ENCODE results near the gene CBR1. TPM values are rescaled to one million over a fixed set of nuclear protein-coding genes. Genes with fewer than 3 reads are reported as not detected.

CBR1 gene
- total and polyA plus RNA-seq, 7 donors: 102 to 264 (median 180) TPM

GRCh38 chr21:36032647-36033406 lies 37.0 kb upstream of the CBR1 start:
- Histone ChIP-seq H3K36me3 (peaks cover 0 to 37% (median 9%) of the 10 kb centered on the region in 4 donors), H3K9me3 (no peaks in the 10 kb centered on the region), H3K4me1 (peaks cover 0 to 4% (median 0%) of the 10 kb centered on the region in 4 donors), H3K4me3 (no peak overlapping the region), H3K27me3 (no peaks in the 10 kb centered on the region), H3K27ac (no peak overlapping the region)
- WGBS, 2 donors: 94 to 95% methylated on average over 28 of the region's 28 CpGs
- intact Hi-C loops (cut with DNase I): no loop called here
- DNase-seq: no peak
- no peak for TF ChIP-seq EP300 (IDR thresholded peaks at IDR 0.05)
- no peak for TF ChIP-seq POLR2A (IDR thresholded peaks at IDR 0.05)
- no peak for TF ChIP-seq POLR2AphosphoS5 (IDR thresholded peaks at IDR 0.05)
- TF ChIP-seq CTCF (IDR thresholded peaks at IDR 0.05): no peak

GRCh38 chr21:36034211-36034913 lies 35.5 kb upstream of the CBR1 start:
- no peak for TF ChIP-seq POLR2A (IDR thresholded peaks at IDR 0.05)
- TF ChIP-seq POLR2AphosphoS5 (IDR thresholded peaks at IDR 0.05): no peak
- no peak for TF ChIP-seq EP300 (IDR thresholded peaks at IDR 0.05)
- no peak for TF ChIP-seq CTCF (IDR thresholded peaks at IDR 0.05)
- Histone ChIP-seq H3K36me3 (peaks cover 0 to 53% (median 17%) of the 10 kb centered on the region in 4 donors), H3K4me1 (no peaks in the 10 kb centered on the region), H3K9me3 (no peaks in the 10 kb centered on the region), H3K27ac (no peak overlapping the region), H3K27me3 (no peaks in the 10 kb centered on the region), H3K4me3 (no peak overlapping the region)
- intact Hi-C loops (cut with DNase I): no loop called here
- 86% methylated on average over 16 of the region's 16 CpGs for WGBS, 2 donors
- DNase-seq: no peak

- intact Hi-C loops (cut with DNase I): no loop called here
- Histone ChIP-seq H3K36me3 (peaks cover 6 to 63% (median 21%) of the 10 kb centered on the region in 4 donors), H3K27ac (no peak overlapping the region), H3K9me3 (no peaks in the 10 kb centered on the region), H3K4me3 (no peak overlapping the region), H3K27me3 (no peaks in the 10 kb centered on the region), H3K4me1 (no peaks in the 10 kb centered on the region)
- no peak for TF ChIP-seq CTCF (IDR thresholded peaks at IDR 0.05)
- TF ChIP-seq POLR2AphosphoS5 (IDR thresholded peaks at IDR 0.05): no peak
- TF ChIP-seq POLR2A (IDR thresholded peaks at IDR 0.05): no peak
- no peak for TF ChIP-seq EP300 (IDR thresholded peaks at IDR 0.05)
- WGBS, 2 donors: 81 to 84% methylated on average over 10 of the region's 10 CpGs
- no peak for DNase-seq
Observed at GRCh38 chr21:36035381-36035791, 34.4 kb upstream of the CBR1 start.

GRCh38 chr21:36038701-36039497 lies 30.9 kb upstream of the CBR1 start:
- no peak for TF ChIP-seq CTCF (IDR thresholded peaks at IDR 0.05)
- no peak for TF ChIP-seq POLR2A (IDR thresholded peaks at IDR 0.05)
- TF ChIP-seq POLR2AphosphoS5 (IDR thresholded peaks at IDR 0.05): no peak
- TF ChIP-seq EP300 (IDR thresholded peaks at IDR 0.05): no peak
- Histone ChIP-seq H3K36me3 (peaks cover 11 to 93% (median 27%) of the 10 kb centered on the region in 4 donors), H3K27me3 (no peaks in the 10 kb centered on the region), H3K4me1 (no peaks in the 10 kb centered on the region), H3K4me3 (no peak overlapping the region), H3K9me3 (no peaks in the 10 kb centered on the region), H3K27ac (no peak overlapping the region)
- WGBS, 2 donors: 89 to 93% methylated on average over 17 of the region's 17 CpGs
- DNase-seq: no peak
- intact Hi-C loops (cut with DNase I): no loop called here
